BE2C (cell line): ENCODE measurements around the gene KIAA0408.
"Not testable (repeated sequence)": the region's sequence is repeated elsewhere in the genome, so short reads cannot be mapped to it uniquely, and the experiment has no call there.

Experiments
- DNase-seq: peaks from one replicate; pipeline ENCODE4 v3.0.0-alpha.2; 2020
- H3K27me3 ChIP-seq: fragments of 250-450 bp; sonication (Bioruptor Pico); 2 replicates; pipeline ENCODE4 v1.5.1; 2020; ENCODE audit warnings: mild to moderate bottlenecking
- H3K36me3 ChIP-seq: fragments of 250-450 bp; sonication (Bioruptor Pico); 2 replicates; pipeline ENCODE4 v1.5.1; 2020; ENCODE audit warnings: mild to moderate bottlenecking
- H3K4me1 ChIP-seq: fragments of 250-450 bp; sonication (Bioruptor Pico); 2 replicates; pipeline ENCODE4 v1.5.1; 2020
- H3K4me3 ChIP-seq: 2 replicates; pipeline ENCODE4 v1.5.1; 2011; ENCODE audit warnings: low read depth, low read length
- H3K9me3 ChIP-seq: fragments of 250-450 bp; sonication (Bioruptor Pico); 2 replicates; pipeline ENCODE4 v1.5.1; 2020
- TF ChIP-seq, protein P1 (sequence below): IDR thresholded peaks from 2 replicates; pipeline ENCODE4 v1.5.1; 2012; ENCODE audit warnings: mild to moderate bottlenecking, low read depth, low read length

KIAA0408 gene

DNA sequence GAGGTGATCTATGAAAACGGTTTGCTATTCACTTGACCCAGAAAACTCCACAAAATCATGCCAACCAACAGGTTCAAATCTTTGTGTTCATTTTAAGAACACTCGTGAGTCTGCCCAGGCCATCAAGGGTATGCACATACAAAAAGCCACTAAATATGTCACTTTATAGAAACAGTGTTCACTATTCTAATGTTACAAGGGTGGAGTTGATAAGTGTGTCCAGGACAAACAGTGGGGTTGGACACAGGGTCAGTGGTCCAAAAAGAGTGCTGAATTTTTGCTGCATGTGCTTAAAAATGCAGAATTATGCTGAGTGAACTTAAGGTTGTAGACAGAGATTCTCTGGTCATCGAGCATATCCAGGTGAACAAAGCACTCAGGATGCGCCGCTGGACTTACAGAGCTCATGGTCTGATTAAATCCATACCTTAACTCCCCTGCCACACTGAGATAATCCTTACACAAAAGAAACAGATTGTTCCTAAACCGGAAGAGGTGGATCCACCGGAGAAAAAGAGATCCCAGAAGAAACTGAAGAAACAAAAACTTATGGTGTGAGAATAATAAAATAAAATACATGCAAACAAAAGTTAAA, 23.5 kb downstream of the KIAA0408 start:
- H3K4me1 ChIP-seq = no peaks in the 10 kb centered on the region
- no peaks in the 10 kb centered on the region for H3K27me3 ChIP-seq
- peaks cover 9% of the 10 kb centered on the region for H3K36me3 ChIP-seq
- no peaks in the 10 kb centered on the region for H3K9me3 ChIP-seq
- no peak for DNase-seq
- TF ChIP-seq, protein P1, sequence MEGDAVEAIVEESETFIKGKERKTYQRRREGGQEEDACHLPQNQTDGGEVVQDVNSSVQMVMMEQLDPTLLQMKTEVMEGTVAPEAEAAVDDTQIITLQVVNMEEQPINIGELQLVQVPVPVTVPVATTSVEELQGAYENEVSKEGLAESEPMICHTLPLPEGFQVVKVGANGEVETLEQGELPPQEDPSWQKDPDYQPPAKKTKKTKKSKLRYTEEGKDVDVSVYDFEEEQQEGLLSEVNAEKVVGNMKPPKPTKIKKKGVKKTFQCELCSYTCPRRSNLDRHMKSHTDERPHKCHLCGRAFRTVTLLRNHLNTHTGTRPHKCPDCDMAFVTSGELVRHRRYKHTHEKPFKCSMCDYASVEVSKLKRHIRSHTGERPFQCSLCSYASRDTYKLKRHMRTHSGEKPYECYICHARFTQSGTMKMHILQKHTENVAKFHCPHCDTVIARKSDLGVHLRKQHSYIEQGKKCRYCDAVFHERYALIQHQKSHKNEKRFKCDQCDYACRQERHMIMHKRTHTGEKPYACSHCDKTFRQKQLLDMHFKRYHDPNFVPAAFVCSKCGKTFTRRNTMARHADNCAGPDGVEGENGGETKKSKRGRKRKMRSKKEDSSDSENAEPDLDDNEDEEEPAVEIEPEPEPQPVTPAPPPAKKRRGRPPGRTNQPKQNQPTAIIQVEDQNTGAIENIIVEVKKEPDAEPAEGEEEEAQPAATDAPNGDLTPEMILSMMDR = no peak
- no peak overlapping the region for H3K4me3 ChIP-seq

DNA sequence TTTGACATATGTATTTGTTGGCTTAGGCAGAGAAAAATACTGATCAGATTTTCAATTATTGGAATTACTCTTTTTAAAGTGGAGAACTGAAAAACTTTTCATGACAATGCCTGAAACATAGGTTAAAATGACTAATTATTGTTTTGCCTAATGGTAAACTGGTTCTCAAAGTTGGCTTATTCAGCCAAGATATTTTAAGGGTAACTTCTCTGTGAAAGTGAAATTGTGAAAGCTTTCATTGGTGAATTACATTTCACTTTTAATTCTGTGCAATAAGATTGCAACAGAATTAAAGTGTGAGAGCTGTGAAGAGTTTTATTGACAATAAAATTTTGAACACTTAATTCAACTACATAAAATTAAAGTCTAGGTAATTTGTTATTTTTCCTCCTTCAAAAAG, 24.5 kb downstream of the KIAA0408 start:
- Histone ChIP-seq H3K36me3 (peaks cover 5% of the 10 kb centered on the region; the same call in 1 of the 2 replicates), H3K4me3 (no peak overlapping the region), H3K9me3 (no peaks in the 10 kb centered on the region), H3K27me3 (no peaks in the 10 kb centered on the region), H3K4me1 (no peaks in the 10 kb centered on the region)
- TF ChIP-seq, protein P1 = no peak
- DNase-seq = no peak

DNA sequence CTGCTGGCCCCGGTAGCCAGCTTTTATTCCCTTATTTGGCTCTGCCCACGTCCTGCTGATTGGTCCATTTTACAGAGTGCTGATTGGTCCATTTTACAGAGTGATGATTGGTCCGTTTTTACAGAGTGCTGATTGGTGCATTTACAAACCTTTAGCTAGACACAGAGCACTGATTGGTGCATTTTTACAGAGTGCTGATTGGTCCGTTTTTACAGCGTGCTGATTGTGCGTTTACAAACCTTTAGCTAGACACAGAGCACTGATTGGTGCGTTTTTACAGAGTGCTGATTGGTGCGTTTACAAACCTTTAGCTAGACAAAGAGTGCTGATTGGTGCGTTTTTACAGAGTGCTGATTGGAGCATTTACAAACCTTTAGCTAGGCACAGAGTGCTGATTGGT, 30.6 kb downstream of the KIAA0408 start:
- not testable (repeated sequence) for H3K36me3 ChIP-seq, DNase-seq, H3K27me3 ChIP-seq, H3K4me3 ChIP-seq, H3K4me1 ChIP-seq, H3K9me3 ChIP-seq

DNA sequence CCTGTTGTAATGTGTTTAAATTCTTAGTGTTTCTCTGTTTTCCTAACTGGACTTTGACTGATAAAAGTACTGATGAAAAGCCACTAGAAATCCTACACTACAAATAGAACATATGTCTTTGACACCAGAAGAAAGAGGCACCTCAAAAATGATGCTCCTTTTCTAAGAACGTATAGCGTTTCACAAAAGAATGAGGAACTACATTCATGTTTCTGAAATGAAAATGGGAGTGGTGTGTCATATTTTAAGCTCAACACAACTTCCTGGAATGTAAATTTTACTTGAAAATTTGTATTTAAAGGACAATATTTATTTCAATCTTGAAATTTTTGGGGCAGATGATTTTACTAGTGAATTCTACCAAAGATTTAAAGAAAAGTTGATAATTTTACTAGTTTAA, 35.3 kb downstream of the KIAA0408 start:
- Histone ChIP-seq H3K36me3 (no peaks in the 10 kb centered on the region), H3K9me3 (no peaks in the 10 kb centered on the region; the same call in 1 of the 2 replicates), H3K27me3 (no peaks in the 10 kb centered on the region), H3K4me1 (no peaks in the 10 kb centered on the region), H3K4me3 (no peak overlapping the region)
- TF ChIP-seq, protein P1 = no peak
- no peak for DNase-seq

DNA sequence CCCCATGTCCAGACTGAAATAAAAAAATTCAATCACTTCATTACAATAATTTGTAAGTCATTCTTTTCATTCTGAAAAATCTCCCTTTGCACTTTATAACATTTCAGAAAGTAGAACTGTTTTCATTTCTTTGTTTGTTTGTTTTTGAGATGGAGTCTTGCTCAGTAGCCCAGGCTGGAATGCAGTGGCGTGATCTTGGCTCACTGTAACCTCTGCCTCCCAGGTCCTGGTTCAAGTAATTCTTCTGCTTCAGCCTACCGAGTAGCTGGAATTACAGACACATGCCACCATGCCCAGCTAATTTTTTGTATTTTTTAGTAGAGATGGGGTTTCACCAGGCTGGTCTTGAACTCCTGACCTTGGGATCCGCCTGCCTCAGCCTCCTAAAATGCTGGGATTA, 38.0 kb downstream of the KIAA0408 start:
- not testable (repeated sequence) for H3K36me3 ChIP-seq, H3K4me1 ChIP-seq, H3K4me3 ChIP-seq, H3K9me3 ChIP-seq, H3K27me3 ChIP-seq, DNase-seq

DNA sequence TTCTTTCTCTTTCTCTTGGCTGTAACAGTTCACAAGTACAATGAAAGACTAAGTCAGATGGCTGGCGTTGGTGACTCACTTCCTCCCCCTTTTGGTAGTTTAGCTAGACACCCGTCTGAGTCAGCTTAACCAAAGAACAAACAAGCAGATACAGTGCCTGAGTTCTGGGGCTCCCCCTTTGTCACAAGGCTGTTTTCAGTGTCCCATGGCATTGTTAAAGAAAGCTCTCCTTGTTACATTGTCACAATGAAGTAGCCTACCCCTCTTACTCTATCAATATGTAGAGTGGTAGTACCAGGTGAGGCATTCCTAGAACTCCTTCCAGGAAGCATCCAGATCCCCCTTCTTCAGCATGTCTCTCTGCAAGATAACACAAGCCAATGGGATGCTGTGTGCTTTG, 38.6 kb downstream of the KIAA0408 start:
- no peaks in the 10 kb centered on the region for H3K36me3 ChIP-seq
- DNase-seq = peak; percentile 42
- H3K4me1 ChIP-seq = no peaks in the 10 kb centered on the region
- H3K27me3 ChIP-seq = no peaks in the 10 kb centered on the region
- H3K4me3 ChIP-seq = no peak overlapping the region
- H3K9me3 ChIP-seq = no peaks in the 10 kb centered on the region
- TF ChIP-seq, protein P1 = peak; percentile 72

DNA sequence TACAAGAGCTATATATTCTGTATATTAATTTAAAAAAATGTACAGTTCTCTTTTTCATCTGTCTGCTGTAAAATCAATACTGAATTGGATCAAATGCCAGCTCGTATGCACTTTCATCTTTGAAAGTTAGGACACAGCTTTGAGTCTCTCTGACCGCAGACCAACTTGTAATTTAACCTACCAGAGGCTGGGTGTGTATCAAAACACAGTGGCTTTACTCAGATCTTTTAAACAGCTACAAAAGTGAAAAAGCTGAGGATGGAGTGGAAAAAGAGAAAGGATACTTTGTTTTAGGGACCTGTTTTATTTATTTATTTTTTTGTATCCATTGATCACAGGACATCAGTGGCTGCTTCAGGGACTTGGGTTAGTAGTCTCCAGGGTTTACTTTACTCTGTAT, 44.1 kb downstream of the KIAA0408 start:
- Histone ChIP-seq H3K27me3 (no peaks in the 10 kb centered on the region), H3K36me3 (no peaks in the 10 kb centered on the region), H3K9me3 (no peaks in the 10 kb centered on the region), H3K4me3 (no peak overlapping the region), H3K4me1 (no peaks in the 10 kb centered on the region)
- TF ChIP-seq, protein P1 = no peak
- DNase-seq = no peak

DNA sequence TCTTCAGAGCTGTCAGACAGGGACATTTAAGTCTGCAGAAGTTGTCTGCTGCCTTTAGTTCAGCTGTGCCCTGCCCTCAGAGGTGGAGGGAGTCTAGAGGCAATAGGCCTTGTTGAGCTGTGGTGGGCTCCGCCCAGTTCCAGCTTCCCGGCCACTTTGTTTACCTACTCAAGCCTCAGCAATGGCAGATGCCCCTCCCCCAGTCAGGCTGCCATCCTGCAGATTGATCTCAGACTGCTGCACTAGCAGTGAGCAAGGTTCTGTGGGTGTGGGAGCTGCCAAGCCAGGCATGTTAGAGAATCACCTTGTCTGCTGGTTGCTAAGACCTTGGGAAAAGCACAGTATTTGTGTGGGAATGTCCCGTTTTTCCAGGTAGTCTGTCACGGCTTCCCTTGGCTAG, 46.1 kb downstream of the KIAA0408 start:
- not testable (repeated sequence) for DNase-seq, H3K9me3 ChIP-seq, H3K4me3 ChIP-seq, H3K36me3 ChIP-seq, H3K4me1 ChIP-seq, H3K27me3 ChIP-seq

DNA sequence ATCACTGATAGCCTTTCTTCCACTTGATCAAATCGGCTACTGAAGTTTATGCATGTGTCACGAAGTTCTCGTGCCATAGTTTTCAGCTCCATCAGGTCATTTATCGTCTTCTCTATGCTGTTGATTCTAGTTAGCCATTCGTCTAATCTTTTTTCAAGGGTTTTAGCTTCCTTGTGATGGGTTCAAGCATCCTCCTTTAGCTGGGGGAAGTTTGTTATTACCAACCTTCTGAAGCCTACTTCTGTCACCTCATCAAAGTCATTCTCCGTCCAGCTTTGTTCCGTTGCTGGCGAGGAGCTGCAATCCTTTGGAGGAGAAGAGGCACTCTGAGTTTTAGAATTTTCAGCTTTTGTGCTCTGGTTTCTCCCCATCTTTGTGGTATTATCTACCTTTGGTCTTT, 47.2 kb downstream of the KIAA0408 start:
- H3K4me1 ChIP-seq, DNase-seq, H3K4me3 ChIP-seq, H3K36me3 ChIP-seq, H3K9me3 ChIP-seq, H3K27me3 ChIP-seq: not testable (repeated sequence)
